ENCODE measurements around the gene AGO3.

GRCh38 chr1:36089393-36090121, 158.7 kb downstream of the AGO3 start:
- no peak for TF ChIP-seq CTCF (IDR thresholded peaks at IDR 0.05)
- no peak for TF ChIP-seq POLR2AphosphoS5 (IDR thresholded peaks at IDR 0.05)
